HG03135 (cell line): Measurements from ENCODE around the gene INHBB.

Experiments used
- ATAC-seq: cut with Tn5 transposase; IDR thresholded peaks from one replicate; pipeline ENCODE4 v1.9.1; 2021; ENCODE audit warnings: mild to moderate bottlenecking, moderate library complexity; ENCODE audit not compliant: unreplicated experiment

Gene INHBB

GRCh38 chr2:120354467-120354866 lies 8.5 kb downstream of the INHBB start:
- no peak for ATAC-seq

DNA sequence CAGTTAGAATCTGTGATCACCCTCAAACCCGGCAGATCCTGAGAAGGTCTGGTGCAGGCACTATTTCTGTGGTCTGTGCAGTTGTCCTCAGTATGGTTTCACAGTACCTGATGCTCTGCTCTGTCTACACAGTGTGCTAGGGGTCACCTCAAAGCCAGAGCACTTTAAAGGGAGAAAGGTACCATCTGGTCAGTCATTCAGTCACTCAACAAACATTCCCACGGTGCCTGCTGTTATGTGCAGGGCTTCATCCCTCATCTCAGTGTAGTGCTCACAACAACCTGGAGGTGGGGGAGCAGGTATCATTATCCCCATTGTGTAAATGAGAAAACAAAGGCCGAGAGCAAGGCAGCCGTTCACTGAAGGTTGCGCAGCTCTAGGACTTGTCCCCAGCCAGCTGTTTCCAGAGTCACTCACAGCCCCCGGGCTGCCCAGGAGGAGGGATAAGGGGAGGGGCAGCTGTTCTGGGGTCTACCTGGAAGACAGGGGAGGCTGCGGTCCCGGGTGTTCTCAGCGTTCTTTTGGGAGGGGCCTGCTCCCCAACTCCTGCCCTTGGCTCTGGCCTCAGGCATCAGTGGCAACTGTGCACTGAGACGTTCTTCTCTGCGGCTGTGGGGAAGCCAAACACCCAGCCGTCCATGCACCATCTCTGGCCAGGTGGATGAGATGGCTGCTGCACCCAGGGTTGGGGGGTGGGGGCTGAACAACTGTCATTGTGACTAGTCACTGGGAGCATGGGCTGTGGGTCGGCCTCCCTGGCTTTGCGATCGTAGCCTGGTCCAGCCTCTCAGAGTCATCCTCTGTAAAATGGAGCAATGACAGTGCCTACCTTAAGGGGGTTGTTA lies 9.2 kb downstream of the INHBB start:
- ATAC-seq: no peak

DNA sequence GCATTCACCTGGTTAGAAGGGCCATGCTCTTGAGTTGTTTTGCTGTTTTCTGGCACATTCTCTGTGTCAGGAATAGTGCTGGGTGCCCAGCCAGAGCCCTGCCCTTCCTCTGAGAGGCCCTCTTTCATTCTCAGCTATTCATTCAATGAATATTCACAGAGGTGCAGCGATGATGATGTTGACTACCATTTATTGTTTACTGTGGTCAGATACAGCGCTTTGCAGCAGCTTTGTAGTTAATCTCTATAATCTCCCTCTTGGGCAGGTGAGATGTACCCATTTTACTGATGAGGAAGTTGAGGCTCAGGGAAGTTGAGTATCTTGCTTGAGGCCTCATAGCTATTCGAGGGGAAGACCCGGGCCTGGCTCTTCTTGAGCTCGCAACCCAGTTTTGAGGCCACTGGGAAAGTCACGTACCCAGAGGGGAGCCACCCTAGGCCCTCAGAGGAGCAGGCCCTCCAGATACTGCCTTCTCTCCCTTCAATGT lies 9.9 kb downstream of the INHBB start:
- ATAC-seq: no peak

- ATAC-seq: no peak
These were observed 11.8 kb downstream of the INHBB start for GRCh38 chr2:120357768-120358167.

DNA sequence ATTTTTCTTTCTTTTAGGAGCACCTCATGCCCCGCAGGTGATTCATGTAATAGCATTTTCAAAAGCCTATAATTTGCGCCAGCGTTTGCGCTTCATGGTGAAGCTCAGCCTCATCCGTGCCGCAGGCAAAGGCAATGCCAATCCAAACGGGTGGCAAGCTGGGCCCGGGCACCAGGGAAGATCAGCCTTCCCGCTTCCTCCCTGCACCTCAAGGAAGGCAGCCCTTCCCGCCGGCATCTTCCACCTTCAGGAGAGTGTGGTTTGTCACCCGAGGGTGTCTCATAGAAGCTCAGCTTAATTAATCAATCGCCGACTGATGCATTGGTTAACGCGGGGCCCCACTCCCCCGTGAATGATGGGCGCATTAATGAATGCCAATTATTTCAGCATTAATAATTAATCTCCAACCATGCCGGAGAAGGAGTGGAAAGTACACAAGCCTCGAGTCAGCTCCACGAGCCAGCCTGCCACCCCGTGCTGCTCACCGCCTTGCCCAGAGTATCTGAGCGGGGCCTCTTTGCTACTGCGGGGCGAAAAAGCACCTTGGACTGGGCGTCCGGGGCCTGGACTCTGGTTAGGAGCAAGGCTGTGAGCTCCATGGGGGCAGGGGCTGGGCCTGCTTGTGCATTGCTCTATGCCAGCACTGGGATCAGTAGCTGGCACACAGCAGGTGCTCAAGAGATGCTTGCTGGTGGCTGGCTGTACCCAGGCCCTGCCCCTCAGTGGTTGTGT lies 13.0 kb downstream of the INHBB start:
- ATAC-seq: no peak

DNA sequence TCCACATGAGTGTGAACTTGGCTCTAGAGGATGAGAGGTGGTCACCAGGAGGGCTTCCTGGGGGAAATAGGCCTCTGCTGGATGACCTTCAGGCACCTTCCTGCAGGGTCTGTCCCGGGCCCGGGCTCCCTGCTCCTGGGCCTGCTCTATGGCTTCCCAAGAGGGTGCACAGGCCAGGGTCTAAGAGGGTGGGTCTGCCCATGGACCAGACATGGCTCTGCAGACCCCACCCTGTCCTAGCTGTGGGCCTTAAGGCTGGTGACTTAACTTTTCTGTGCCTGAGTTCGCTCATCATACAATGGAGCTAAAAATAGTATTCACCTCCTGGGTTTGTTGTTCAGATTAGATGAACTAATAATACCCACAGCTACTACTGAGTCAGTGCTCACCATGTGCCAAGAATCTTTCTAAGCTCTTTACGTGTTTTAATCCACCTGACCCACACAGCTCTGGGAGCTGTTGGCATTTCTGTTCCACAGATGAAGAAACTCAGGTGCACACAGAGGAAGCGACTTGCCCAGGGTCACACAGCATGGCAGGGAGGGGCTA lies 14.4 kb downstream of the INHBB start:
- ATAC-seq: no peak

DNA sequence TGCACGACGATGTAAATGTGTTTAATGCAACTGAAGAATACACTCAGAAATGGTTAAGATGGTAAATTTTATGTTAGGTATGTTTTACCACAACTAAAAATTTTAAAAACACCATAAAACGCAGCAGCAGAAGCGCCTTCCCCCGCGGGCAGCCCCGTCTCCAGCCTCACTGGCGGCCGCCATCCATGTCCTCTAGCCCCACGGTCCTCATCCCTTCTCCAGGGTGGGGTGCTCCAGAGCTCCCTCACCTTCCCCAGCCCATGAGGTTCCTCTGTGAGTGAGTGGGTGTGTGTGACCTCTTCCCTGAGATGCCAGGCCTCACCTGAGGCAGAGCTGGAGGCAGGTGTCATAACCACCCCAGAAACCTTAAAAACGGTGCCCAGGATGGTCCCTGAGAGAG lies 17.0 kb downstream of the INHBB start:
- ATAC-seq: no peak

- ATAC-seq: no peak
These were observed 19.4 kb downstream of the INHBB start for GRCh38 chr2:120365236-120365793.

DNA sequence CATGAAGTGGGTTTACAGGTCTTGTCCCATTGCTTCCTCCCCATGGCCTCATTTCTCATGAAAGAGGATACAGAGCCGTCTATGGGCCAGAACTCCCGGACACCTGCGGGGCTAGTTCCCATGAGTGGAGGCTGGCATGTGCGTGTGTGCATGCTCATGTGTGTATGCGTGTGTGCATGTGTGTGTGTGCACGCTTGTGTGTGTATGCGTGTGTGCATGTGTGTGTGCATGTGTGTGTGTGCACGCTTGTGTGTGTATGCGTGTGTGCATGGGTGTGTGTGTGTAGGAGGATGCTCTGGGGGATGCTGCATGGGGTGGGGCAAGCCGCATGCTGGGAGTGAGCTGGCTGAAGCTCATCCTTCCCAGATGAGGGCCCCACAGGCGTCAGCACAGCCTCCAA lies 20.8 kb downstream of the INHBB start:
- ATAC-seq: no peak

DNA sequence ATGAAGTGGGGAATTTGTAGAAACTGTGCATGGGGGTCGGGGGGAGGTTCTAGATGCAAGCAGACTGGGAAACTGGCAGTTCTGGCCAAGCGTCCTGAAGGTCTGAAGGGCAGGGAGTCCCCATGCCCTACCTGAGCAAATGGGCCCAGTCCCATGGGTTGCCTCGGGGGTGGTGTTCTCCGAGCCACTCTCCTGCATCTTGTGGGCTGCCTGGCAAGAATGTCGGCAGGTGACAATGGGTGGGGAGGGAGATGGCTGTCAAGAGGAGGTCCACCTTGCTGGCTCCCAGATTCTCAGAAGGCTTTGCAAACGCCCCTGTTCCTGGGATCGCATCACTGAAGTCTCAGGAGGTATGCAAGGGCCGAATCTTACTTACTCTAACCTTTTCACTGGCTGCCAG lies 21.3 kb downstream of the INHBB start:
- ATAC-seq: no peak

DNA sequence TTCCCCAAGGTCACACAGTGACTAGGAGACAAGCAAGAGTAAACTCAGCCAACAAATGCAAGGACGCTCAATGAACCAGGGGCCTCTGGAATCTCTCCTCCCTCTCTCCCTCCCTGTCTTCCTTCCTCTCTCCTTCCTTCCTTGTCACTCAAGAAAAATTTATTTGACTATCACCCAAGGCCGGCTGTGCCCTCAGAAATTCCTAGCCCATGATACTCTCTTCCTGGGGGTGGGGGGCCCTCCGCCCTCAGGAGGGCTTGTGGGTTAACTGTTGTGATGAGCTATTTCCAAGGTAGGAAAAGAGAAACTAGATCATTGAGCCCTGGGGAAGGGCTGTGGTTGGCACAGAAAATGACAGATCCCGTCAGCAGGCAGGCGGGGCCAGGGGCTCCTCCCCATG lies 21.7 kb downstream of the INHBB start:
- ATAC-seq: no peak

DNA sequence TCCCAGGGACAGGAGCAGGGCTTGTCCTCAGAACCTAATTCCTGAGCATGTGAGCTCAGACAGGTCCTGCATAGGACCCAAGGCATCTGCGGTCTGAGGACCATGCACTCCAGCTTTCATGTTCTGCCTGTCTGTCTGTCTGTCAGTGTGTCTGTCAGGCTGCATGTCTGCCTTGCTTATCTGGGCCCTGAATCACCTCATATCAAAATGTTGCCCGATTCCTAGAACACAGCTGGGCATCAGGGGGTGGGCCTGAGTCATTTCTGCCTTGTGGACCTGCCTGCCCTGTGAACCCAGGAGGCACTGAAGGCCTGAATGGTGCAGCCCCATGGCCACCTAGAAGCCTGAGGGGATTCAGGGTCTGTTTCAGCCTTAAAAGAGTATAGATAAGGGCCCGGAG lies 22.1 kb downstream of the INHBB start:
- no peak for ATAC-seq

DNA sequence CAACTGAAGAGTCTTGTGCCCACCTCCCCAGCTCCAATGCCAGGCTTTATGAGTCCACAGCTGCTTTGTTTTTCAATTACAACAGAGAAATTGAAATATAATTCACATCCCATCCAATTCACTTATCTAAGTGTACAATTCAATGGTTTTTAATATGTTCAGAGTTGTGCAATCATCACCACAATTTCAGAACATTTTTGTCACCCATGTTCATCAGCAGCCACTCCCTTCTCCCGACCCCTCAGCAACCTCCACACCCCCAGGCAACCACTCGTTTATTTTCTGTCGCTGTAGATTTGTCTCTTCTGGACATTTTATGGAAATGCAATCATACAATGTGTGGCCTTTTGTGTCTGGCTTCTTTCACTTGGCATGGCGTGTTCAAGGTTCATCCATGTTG lies 23.3 kb downstream of the INHBB start:
- ATAC-seq: no peak

- ATAC-seq: no peak
These were observed 26.2 kb downstream of the INHBB start for GRCh38 chr2:120371969-120372625.

- ATAC-seq: no peak
These were observed 26.9 kb downstream of the INHBB start for GRCh38 chr2:120372816-120373215.

DNA sequence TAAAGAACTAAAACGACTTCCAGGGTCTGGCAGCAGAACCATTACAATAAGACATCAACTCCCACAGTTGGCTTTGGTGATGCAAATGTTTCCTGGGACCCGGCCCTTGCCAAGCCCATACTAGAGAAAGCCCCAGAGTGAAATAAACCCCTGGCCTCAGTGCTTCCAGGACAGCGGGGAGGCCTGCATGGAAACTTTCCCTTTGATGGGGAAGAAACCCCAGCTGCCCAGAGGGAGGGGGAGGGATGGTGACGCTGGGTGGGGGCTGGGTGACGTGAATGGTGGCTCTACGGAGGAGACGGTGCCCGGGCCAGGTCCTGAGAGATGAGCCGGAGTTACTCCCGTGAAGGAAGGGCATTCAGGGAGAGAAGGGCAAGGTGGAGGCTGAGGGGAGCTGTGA lies 27.5 kb downstream of the INHBB start:
- no peak for ATAC-seq

GRCh38 chr2:120374821-120375220 lies 28.9 kb downstream of the INHBB start:
- ATAC-seq: no peak

DNA sequence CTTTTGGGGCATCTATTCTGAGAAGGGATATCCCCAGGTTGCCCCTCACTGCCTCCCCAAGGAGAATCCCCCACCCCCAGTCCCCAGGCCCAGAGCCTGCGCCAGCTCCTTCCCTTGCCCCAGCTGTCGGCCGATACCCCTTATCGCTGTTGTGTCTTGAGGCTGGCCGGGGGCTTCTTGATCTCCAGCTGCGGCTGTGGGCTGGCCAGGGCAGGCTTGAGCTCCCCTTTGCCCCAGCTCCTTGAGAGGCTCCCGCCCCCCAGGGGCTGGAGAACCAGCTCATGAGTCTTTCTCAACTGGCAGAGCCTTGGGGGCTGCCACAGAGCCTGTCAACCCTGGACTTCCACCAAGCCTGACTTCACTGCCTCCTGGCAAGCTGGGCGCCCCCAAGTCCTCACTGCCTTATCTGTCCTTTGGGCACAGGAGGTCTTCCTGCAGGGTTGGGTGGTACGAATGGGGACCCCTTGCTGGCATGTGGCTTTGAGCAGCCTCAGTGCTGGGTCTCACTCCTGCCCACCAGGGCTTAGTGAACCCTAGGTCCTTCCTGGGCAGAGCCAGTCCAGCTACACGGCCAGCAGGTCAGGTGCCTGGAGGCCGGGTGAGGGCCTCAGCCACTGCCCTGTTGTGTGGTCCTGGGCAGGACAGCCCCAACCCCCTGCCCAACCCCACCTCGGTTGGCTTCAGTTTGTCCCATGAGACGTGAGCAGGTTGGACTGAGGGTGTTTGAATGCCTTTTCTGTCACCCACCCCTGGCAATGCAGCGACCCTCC lies 29.5 kb downstream of the INHBB start:
- ATAC-seq: no peak

DNA sequence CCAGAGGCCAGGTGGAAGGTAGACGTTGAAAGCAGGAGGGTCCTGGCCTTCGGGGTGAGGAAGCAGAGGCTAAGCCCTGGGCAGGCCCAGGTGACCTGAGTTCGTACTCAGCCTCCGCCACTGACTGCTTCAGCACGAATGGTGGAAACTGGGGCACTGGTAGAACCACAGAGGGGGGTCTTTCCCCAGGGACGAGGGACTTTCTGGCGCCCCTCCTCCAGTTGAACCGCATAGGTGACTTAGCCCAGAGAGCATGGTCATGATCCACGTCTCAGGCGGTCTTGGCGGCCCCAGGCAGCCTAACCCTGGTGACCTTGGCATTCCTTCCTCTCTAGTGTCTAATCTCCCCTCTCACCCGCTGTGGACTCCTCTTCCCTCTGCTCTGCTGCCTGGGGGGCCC lies 30.2 kb downstream of the INHBB start:
- no peak for ATAC-seq
